SK-N-MC (cell line): ENCODE measurements around the gene FAXC.

Source experiments
- EZH2 ChIP-seq: fragments of 200-600 bp; sonication (generic); IDR thresholded peaks from one replicate; pipeline ENCODE4 v1.6.1; 2017; ENCODE audit warnings: antibody characterized with exemption
- FOXP2 ChIP-seq: optimal IDR thresholded peaks from 2 replicates; pipeline ENCODE3; 2011; ENCODE audit warnings: mild to moderate bottlenecking, moderate library complexity; ENCODE audit not compliant: insufficient read depth; ENCODE audit errors: extremely low read length, control extremely low read depth

DNA sequence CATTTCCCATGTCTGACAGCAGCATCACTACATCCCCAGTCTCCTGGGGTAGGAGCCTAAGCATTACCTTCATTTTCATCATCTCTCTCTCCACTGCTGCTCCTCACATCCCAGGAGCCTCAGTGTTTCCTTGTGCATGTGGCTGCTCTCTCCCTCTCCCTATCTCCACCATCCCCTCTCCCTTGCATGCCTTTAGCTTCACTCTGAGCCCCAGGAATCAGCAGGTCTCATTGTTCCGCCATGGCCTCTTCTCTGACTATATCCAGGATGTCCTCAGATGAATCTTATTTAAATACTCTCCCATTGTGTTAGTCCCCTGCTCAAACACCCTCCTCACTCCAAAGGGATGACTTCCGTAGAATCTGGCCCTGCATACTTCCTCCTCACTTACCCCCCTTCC lies 79.4 kb downstream of the FAXC start:
- TF ChIP-seq EZH2 (no peak), FOXP2 (no peak)
